Measurements from ENCODE around the gene DMAP1. TPM values are rescaled to one million over a fixed set of nuclear protein-coding genes. Genes with fewer than 3 reads are reported as not detected.

DMAP1 gene
- total and polyA plus RNA-seq, 2 experiments from 2014 or later = 32.6 to 40.0 TPM

DNA sequence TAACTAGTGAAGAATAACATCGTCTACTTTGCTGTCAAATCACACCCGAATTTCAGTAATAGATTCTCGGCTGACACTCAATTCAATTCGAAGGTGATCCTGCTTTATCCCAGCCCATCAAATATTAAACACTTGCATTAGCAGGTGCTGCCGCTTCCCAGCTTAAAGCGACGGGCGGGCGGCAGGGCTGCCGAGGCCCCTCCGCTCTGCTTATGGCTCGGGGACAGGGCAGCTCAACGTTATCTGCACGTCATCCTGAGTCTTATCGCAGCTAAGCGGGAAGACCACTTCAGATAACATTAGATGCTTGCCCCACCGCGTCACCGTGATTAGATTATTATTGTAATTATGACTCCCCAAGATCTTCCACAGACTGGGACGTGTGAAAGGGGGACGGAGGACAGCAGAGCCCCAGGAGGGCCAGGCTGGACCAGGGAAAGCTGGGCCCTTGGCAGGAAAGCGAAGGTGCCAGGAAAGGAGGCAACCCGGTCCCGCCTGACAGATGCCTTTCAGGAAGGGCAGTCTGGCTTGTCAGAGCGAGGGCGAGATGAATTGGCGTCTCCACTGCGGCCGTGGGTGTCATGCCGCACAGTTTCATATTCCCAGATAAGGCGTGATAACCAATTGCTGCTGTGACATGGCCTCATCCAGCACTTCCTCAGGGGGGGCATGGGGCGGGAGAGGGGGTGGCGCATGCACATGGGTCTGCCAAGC lies 37.0 kb downstream of the DMAP1 start:
- no peaks in the 10 kb centered on the region for H3K9me3 Mint-ChIP-seq
- Histone ChIP-seq H3K36me3 (ENCODE audit: insufficient read depth) (no peaks in the 10 kb centered on the region), H3F3A (replicated peaks; ENCODE audit: low read depth) (no peaks in the 10 kb centered on the region), H3K4me3 (no peak overlapping the region), H3K27ac (ENCODE audit: low read depth) (no peak overlapping the region), H3K4me1 (ENCODE audit: insufficient read depth) (no peaks in the 10 kb centered on the region), H3K79me2 (replicated peaks; ENCODE audit: insufficient read depth) (no peaks in the 10 kb centered on the region), H3K27me3 (ENCODE audit: insufficient read depth) (no peaks in the 10 kb centered on the region), H3K4me2 (no peak overlapping the region), H2AFZ (no peak overlapping the region), H3K9me2 (ENCODE audit: insufficient read depth) (no peaks in the 10 kb centered on the region), H4K20me1 (replicated peaks; ENCODE audit: insufficient read depth) (peaks cover 3% of the 10 kb centered on the region; the same call in 1 of the 2 replicates)
- TF ChIP-seq ZNF331 (CRISPR knock-in tag; IDR thresholded peaks at IDR 0.05; ENCODE audit: low read depth) (no peak), JUNB (IDR thresholded peaks at IDR 0.05; ENCODE audit: unreplicated experiment) (no peak), ZNF114 (CRISPR knock-in tag; IDR thresholded peaks at IDR 0.05) (no peak), CREB1 (CRISPR knock-in tag; IDR thresholded peaks at IDR 0.05; ENCODE audit: low read depth) (no peak), EZH2 (IDR thresholded peaks at IDR 0.05; ENCODE audit: low read depth, unreplicated experiment) (no peak), NANOG (IDR thresholded peaks at IDR 0.05; ENCODE audit: borderline replicate concordance) (no peak), EZH2phosphoT487 (IDR thresholded peaks at IDR 0.05; ENCODE audit: unreplicated experiment) (no peak), STAT1 (IDR thresholded peaks at IDR 0.05; ENCODE audit: unreplicated experiment) (no peak)
- TF ChIP-seq, protein P1, sequence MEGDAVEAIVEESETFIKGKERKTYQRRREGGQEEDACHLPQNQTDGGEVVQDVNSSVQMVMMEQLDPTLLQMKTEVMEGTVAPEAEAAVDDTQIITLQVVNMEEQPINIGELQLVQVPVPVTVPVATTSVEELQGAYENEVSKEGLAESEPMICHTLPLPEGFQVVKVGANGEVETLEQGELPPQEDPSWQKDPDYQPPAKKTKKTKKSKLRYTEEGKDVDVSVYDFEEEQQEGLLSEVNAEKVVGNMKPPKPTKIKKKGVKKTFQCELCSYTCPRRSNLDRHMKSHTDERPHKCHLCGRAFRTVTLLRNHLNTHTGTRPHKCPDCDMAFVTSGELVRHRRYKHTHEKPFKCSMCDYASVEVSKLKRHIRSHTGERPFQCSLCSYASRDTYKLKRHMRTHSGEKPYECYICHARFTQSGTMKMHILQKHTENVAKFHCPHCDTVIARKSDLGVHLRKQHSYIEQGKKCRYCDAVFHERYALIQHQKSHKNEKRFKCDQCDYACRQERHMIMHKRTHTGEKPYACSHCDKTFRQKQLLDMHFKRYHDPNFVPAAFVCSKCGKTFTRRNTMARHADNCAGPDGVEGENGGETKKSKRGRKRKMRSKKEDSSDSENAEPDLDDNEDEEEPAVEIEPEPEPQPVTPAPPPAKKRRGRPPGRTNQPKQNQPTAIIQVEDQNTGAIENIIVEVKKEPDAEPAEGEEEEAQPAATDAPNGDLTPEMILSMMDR (conservative IDR thresholded peaks at IDR 0.05; ENCODE audit: low read depth in 2 of 2) = no peak
- TF ChIP-seq, protein P2, sequence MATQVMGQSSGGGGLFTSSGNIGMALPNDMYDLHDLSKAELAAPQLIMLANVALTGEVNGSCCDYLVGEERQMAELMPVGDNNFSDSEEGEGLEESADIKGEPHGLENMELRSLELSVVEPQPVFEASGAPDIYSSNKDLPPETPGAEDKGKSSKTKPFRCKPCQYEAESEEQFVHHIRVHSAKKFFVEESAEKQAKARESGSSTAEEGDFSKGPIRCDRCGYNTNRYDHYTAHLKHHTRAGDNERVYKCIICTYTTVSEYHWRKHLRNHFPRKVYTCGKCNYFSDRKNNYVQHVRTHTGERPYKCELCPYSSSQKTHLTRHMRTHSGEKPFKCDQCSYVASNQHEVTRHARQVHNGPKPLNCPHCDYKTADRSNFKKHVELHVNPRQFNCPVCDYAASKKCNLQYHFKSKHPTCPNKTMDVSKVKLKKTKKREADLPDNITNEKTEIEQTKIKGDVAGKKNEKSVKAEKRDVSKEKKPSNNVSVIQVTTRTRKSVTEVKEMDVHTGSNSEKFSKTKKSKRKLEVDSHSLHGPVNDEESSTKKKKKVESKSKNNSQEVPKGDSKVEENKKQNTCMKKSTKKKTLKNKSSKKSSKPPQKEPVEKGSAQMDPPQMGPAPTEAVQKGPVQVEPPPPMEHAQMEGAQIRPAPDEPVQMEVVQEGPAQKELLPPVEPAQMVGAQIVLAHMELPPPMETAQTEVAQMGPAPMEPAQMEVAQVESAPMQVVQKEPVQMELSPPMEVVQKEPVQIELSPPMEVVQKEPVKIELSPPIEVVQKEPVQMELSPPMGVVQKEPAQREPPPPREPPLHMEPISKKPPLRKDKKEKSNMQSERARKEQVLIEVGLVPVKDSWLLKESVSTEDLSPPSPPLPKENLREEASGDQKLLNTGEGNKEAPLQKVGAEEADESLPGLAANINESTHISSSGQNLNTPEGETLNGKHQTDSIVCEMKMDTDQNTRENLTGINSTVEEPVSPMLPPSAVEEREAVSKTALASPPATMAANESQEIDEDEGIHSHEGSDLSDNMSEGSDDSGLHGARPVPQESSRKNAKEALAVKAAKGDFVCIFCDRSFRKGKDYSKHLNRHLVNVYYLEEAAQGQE (IDR thresholded peaks at IDR 0.05; ENCODE audit: unreplicated experiment) = no peak
- TF ChIP-seq, protein P3, sequence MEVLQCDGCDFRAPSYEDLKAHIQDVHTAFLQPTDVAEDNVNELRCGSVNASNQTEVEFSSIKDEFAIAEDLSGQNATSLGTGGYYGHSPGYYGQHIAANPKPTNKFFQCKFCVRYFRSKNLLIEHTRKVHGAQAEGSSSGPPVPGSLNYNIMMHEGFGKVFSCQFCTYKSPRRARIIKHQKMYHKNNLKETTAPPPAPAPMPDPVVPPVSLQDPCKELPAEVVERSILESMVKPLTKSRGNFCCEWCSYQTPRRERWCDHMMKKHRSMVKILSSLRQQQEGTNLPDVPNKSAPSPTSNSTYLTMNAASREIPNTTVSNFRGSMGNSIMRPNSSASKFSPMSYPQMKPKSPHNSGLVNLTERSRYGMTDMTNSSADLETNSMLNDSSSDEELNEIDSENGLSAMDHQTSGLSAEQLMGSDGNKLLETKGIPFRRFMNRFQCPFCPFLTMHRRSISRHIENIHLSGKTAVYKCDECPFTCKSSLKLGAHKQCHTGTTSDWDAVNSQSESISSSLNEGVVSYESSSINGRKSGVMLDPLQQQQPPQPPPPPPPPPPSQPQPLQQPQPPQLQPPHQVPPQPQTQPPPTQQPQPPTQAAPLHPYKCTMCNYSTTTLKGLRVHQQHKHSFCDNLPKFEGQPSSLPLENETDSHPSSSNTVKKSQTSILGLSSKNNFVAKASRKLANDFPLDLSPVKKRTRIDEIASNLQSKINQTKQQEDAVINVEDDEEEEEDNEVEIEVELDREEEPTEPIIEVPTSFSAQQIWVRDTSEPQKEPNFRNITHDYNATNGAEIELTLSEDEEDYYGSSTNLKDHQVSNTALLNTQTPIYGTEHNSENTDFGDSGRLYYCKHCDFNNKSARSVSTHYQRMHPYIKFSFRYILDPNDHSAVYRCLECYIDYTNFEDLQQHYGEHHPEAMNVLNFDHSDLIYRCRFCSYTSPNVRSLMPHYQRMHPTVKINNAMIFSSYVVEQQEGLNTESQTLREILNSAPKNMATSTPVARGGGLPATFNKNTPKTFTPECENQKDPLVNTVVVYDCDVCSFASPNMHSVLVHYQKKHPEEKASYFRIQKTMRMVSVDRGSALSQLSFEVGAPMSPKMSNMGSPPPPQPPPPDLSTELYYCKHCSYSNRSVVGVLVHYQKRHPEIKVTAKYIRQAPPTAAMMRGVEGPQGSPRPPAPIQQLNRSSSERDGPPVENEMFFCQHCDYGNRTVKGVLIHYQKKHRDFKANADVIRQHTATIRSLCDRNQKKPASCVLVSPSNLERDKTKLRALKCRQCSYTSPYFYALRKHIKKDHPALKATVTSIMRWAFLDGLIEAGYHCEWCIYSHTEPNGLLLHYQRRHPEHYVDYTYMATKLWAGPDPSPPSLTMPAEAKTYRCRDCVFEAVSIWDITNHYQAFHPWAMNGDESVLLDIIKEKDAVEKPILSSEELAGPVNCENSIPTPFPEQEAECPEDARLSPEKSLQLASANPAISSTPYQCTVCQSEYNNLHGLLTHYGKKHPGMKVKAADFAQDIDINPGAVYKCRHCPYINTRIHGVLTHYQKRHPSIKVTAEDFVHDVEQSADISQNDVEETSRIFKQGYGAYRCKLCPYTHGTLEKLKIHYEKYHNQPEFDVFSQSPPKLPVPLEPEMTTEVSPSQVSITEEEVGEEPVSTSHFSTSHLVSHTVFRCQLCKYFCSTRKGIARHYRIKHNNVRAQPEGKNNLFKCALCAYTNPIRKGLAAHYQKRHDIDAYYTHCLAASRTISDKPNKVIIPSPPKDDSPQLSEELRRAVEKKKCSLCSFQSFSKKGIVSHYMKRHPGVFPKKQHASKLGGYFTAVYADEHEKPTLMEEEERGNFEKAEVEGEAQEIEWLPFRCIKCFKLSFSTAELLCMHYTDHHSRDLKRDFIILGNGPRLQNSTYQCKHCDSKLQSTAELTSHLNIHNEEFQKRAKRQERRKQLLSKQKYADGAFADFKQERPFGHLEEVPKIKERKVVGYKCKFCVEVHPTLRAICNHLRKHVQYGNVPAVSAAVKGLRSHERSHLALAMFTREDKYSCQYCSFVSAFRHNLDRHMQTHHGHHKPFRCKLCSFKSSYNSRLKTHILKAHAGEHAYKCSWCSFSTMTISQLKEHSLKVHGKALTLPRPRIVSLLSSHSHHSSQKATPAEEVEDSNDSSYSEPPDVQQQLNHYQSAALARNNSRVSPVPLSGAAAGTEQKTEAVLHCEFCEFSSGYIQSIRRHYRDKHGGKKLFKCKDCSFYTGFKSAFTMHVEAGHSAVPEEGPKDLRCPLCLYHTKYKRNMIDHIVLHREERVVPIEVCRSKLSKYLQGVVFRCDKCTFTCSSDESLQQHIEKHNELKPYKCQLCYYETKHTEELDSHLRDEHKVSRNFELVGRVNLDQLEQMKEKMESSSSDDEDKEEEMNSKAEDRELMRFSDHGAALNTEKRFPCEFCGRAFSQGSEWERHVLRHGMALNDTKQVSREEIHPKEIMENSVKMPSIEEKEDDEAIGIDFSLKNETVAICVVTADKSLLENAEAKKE (CRISPR knock-in tag; IDR thresholded peaks at IDR 0.05) = no peak
- TF ChIP-seq, protein P4, sequence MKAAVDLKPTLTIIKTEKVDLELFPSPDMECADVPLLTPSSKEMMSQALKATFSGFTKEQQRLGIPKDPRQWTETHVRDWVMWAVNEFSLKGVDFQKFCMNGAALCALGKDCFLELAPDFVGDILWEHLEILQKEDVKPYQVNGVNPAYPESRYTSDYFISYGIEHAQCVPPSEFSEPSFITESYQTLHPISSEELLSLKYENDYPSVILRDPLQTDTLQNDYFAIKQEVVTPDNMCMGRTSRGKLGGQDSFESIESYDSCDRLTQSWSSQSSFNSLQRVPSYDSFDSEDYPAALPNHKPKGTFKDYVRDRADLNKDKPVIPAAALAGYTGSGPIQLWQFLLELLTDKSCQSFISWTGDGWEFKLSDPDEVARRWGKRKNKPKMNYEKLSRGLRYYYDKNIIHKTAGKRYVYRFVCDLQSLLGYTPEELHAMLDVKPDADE (IDR thresholded peaks at IDR 0.05) = no peak
- no peak overlapping the region for H3K4me3 Mint-ChIP-seq
- ATAC-seq (no peak; the same call in 2 of the 3 replicates), DNase-seq (ENCODE audit: low spot score) (no peak)
- peaks cover 15% of the 10 kb centered on the region for H3K4me1 Mint-ChIP-seq
- peaks cover 3% of the 10 kb centered on the region; the same call in 1 of the 3 replicates for H3K36me3 Mint-ChIP-seq (ENCODE audit: low read depth)
- no peak overlapping the region for H3K27ac Mint-ChIP-seq
- peaks cover 7% of the 10 kb centered on the region for H3K27me3 Mint-ChIP-seq (ENCODE audit: insufficient read depth, low read depth, poor library complexity)

All from GM23338 (cell line).